Panc1 (cell line): ENCODE results near the gene PNKD. TPM values are rescaled to one million over a fixed set of nuclear protein-coding genes. Genes with fewer than 3 reads are reported as not detected.

ENCODE experiments used
- ATAC-seq: fragments of 200-7000 bp; cut with Tn5 transposase; 2 replicates; pipeline ENCODE4 v1.9.1; 2020; ENCODE audit warnings: mild to moderate bottlenecking, moderate library complexity
- BruUV-seq: library from RNA; stranded (reverse); fragments of 400-500 nt; replicated peaks from 2 replicates; lab custom pipeline; 2021; lab: Mats Ljungman, UMichigan
- CTCF ChIA-PET: fragments of 300-600 bp; sonication (Branson Sonifier 250); formaldehyde crosslinking; loops from one replicate; lab custom pipeline; 2022; ENCODE audit warnings: antibody characterized with exemption; lab: Charles Lee
- POLR2A ChIA-PET: fragments of 300-600 bp; sonication (Branson Sonifier 250); formaldehyde crosslinking; loops from one replicate; lab custom pipeline; 2022; ENCODE audit warnings: antibody characterized with exemption; lab: Charles Lee
- DNase-seq: peaks from one replicate; pipeline ENCODE4 v3.0.0-alpha.2; 2010; ENCODE audit warnings: low read depth, low spot score
- H3K27ac ChIP-seq: 2 replicates; pipeline ENCODE4 v1.5.1; 2011; ENCODE audit warnings: mild to moderate bottlenecking, low read length, inconsistent platforms
- H3K27me3 ChIP-seq: fragments of 200-500 bp; sonication (Bioruptor generic); 2 replicates; pipeline ENCODE4 v1.6.0; 2014; ENCODE audit warnings: low read length, inconsistent platforms; ENCODE audit not compliant: control insufficient read depth, insufficient read depth
- H3K36me3 ChIP-seq: fragments of 200-500 bp; sonication (Bioruptor generic); 2 replicates; pipeline ENCODE4 v1.5.1; 2014; ENCODE audit warnings: inconsistent platforms, mild to moderate bottlenecking, low read length, moderate library complexity; ENCODE audit not compliant: control insufficient read depth, insufficient read depth
- H3K4me1 ChIP-seq: 2 replicates; pipeline ENCODE4 v1.5.1; 2011; ENCODE audit warnings: inconsistent platforms, mild to moderate bottlenecking, low read length, moderate library complexity; ENCODE audit not compliant: control insufficient read depth, insufficient read depth
- H3K4me3 ChIP-seq, 2 experiments: 2 replicates each; pipeline ENCODE4 v1.5.1; 2011 to 2012; ENCODE audit warnings: low read depth in 2 of 2, low read length in 2 of 2, mild to moderate bottlenecking in 2 of 2, inconsistent platforms in 1 of 2, moderate library complexity in 1 of 2
- H3K9me3 ChIP-seq: fragments of 200-500 bp; sonication (Bioruptor generic); 2 replicates; pipeline ENCODE4 v1.5.1; 2014; ENCODE audit warnings: low read depth, mild to moderate bottlenecking, inconsistent platforms, low read length, moderate library complexity; ENCODE audit not compliant: control insufficient read depth, insufficient read depth
- POLR2AphosphoS5 ChIP-seq: IDR thresholded peaks from 2 replicates; pipeline ENCODE4 v1.6.1; 2012; ENCODE audit warnings: mild to moderate bottlenecking, low read depth, low read length, moderate library complexity
- SIN3A ChIP-seq: IDR thresholded peaks from 2 replicates; pipeline ENCODE4 v1.6.1; 2012; ENCODE audit warnings: low read depth, mild to moderate bottlenecking, low read length, moderate library complexity, borderline replicate concordance; ENCODE audit not compliant: insufficient read depth
- TCF7L2 ChIP-seq: IDR thresholded peaks from 2 replicates; pipeline ENCODE4 v1.6.1; 2011; ENCODE audit warnings: mild to moderate bottlenecking, low read depth, low read length, inconsistent platforms
- in situ Hi-C: cut with HindIII; loops from 2 replicates; pipeline ENCODE4 v1.10.0; 2016; ENCODE audit warnings: low sequenced_read_pairs, low pct_unique_long_range_greater_than_20kb
- intact Hi-C: fragments of 100-400 bp; cut with micrococcal nuclease; formaldehyde crosslinking; loops from one replicate; pipeline ENCODE4 v1.10.0; 2022; ENCODE audit not compliant: unreplicated experiment
- total RNA-seq: library from RNA; stranded (reverse); gene quantifications from one replicate; pipeline ENCODE4 v1.2.1, GENCODE V29; 2021; ENCODE audit not compliant: unreplicated experiment
- TF ChIP-seq, protein P1 (sequence below): fragments of 450-650 bp; IDR thresholded peaks from 2 replicates; pipeline ENCODE4 v1.5.1; 2017; ENCODE audit warnings: mild to moderate bottlenecking
- TF ChIP-seq, protein P2 (sequence below), 2 experiments: IDR thresholded peaks; 2 replicates each; pipeline ENCODE4 v1.6.1; 2011 to 2012; ENCODE audit warnings: low read depth in 2 of 2, control low read depth in 1 of 2, low read length in 1 of 2, mild to moderate bottlenecking in 1 of 2, moderate library complexity in 1 of 2; ENCODE audit not compliant: insufficient read depth in 1 of 2

PNKD gene
- total RNA-seq, 1 experiment from 2014 or later: 49.0 TPM

DNA sequence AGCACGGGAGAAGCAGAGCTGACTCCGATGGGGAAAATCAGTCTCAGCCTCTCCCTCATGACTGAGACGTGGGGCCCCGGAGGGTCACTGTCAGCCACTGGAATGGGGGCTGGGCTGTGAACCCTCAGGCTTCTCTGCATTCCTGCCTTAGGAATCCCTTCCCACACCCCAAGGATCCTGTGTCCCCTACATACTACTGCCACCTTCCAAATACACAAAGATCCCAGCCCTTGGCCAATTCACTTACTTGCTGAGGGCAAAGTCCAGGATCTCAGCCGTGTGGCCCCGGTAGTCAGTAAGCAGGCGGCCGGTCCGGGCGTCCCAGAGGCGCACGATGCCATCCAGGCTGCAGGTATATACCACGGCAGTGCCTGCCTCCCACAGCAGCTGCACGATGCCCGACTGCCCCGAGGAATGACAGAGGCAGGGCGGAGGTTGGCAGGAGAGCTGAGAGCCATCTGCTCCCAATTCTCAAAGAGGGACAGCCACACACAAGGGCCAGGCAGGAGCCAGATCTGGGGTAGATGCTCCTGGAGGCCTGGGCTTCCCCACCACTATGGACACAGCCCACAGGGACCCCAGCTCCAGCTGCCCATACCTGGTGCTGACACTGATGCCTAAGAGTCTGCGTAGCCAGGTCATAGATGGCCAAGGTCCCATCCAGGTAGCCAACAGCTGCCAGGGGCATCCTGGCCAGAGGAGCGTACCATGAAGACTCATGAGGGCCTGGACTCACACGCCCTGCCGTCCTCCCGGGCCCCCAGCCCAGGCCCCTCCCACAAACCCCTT lies 5.4 kb upstream of the PNKD start:
- ChIA-PET CTCF (no interaction called here), POLR2A (no interaction called here)
- no peak for DNase-seq
- Histone ChIP-seq H3K4me1 (peaks cover 8% of the 10 kb centered on the region; the same call in 1 of the 2 replicates), H3K4me3 (no peak overlapping the region), H3K27ac (no peak overlapping the region), H3K9me3 (no peaks in the 10 kb centered on the region), H3K36me3 (peaks cover 10% of the 10 kb centered on the region), H3K27me3 (no peaks in the 10 kb centered on the region)
- in situ Hi-C loops (no loop called here), intact Hi-C loops (no loop called here)
- no peak for TF ChIP-seq SIN3A
- no peak for TF ChIP-seq TCF7L2
- TF ChIP-seq, protein P1, sequence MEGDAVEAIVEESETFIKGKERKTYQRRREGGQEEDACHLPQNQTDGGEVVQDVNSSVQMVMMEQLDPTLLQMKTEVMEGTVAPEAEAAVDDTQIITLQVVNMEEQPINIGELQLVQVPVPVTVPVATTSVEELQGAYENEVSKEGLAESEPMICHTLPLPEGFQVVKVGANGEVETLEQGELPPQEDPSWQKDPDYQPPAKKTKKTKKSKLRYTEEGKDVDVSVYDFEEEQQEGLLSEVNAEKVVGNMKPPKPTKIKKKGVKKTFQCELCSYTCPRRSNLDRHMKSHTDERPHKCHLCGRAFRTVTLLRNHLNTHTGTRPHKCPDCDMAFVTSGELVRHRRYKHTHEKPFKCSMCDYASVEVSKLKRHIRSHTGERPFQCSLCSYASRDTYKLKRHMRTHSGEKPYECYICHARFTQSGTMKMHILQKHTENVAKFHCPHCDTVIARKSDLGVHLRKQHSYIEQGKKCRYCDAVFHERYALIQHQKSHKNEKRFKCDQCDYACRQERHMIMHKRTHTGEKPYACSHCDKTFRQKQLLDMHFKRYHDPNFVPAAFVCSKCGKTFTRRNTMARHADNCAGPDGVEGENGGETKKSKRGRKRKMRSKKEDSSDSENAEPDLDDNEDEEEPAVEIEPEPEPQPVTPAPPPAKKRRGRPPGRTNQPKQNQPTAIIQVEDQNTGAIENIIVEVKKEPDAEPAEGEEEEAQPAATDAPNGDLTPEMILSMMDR: no peak
- TF ChIP-seq, protein P2, sequence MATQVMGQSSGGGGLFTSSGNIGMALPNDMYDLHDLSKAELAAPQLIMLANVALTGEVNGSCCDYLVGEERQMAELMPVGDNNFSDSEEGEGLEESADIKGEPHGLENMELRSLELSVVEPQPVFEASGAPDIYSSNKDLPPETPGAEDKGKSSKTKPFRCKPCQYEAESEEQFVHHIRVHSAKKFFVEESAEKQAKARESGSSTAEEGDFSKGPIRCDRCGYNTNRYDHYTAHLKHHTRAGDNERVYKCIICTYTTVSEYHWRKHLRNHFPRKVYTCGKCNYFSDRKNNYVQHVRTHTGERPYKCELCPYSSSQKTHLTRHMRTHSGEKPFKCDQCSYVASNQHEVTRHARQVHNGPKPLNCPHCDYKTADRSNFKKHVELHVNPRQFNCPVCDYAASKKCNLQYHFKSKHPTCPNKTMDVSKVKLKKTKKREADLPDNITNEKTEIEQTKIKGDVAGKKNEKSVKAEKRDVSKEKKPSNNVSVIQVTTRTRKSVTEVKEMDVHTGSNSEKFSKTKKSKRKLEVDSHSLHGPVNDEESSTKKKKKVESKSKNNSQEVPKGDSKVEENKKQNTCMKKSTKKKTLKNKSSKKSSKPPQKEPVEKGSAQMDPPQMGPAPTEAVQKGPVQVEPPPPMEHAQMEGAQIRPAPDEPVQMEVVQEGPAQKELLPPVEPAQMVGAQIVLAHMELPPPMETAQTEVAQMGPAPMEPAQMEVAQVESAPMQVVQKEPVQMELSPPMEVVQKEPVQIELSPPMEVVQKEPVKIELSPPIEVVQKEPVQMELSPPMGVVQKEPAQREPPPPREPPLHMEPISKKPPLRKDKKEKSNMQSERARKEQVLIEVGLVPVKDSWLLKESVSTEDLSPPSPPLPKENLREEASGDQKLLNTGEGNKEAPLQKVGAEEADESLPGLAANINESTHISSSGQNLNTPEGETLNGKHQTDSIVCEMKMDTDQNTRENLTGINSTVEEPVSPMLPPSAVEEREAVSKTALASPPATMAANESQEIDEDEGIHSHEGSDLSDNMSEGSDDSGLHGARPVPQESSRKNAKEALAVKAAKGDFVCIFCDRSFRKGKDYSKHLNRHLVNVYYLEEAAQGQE (IDR thresholded peaks at IDR 0.05; ENCODE audit: insufficient read depth in 1 of 2, low read depth in 2 of 2, low read length in 1 of 2): no peak
- TF ChIP-seq POLR2AphosphoS5: no peak
- no TSS peak for BruUV-seq
- no peak for ATAC-seq

DNA sequence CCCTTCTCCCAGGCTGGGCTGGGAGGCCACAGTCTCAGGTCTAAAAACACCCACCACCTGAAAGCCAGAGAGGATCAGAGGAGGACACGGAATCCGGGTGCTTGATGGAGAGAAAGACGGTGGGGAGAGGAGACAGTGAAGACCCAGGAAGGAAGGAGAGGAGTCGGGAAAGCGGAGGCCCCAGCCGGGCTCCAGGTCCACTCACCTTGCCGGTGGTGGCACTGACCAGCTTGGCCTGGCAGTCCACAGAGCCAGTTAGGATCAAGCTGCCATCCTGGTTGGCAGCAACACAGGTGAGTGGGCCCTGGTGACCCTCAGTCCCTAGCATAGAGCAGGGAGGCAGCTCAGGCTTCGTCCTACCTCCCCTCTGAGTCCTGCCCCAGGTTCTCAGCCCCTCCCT lies 4.7 kb upstream of the PNKD start:
- H3K27ac ChIP-seq: no peak overlapping the region
- TF ChIP-seq, protein P2 (IDR thresholded peaks at IDR 0.05; ENCODE audit: insufficient read depth in 1 of 2, low read depth in 2 of 2, low read length in 1 of 2): no peak
- TF ChIP-seq TCF7L2 (no peak), SIN3A (no peak), POLR2AphosphoS5 (no peak)
- TF ChIP-seq, protein P1: no peak
- H3K9me3 ChIP-seq: no peaks in the 10 kb centered on the region
- intact Hi-C loops: no loop called here
- CTCF ChIA-PET: no interaction called here
- H3K27me3 ChIP-seq: no peaks in the 10 kb centered on the region
- no peak for ATAC-seq
- POLR2A ChIA-PET: no interaction called here
- DNase-seq: no peak
- in situ Hi-C loops: no loop called here
- BruUV-seq: no TSS peak
- peaks cover 8% of the 10 kb centered on the region; the same call in 1 of the 2 replicates for H3K4me1 ChIP-seq
- peaks cover 12% of the 10 kb centered on the region for H3K36me3 ChIP-seq
- no peak overlapping the region for H3K4me3 ChIP-seq
